BE2C (cell line): Measurements from ENCODE around the gene JAGN1.
"Not testable (repeated sequence)": the region's sequence is repeated elsewhere in the genome, so short reads cannot be mapped to it uniquely, and the experiment has no call there.

Experiments
- DNase-seq: peaks from one replicate; pipeline ENCODE4 v3.0.0-alpha.2; 2020
- H3K27me3 ChIP-seq: fragments of 250-450 bp; sonication (Bioruptor Pico); 2 replicates; pipeline ENCODE4 v1.5.1; 2020; ENCODE audit warnings: mild to moderate bottlenecking
- H3K36me3 ChIP-seq: fragments of 250-450 bp; sonication (Bioruptor Pico); 2 replicates; pipeline ENCODE4 v1.5.1; 2020; ENCODE audit warnings: mild to moderate bottlenecking
- H3K4me1 ChIP-seq: fragments of 250-450 bp; sonication (Bioruptor Pico); 2 replicates; pipeline ENCODE4 v1.5.1; 2020
- H3K4me3 ChIP-seq: 2 replicates; pipeline ENCODE4 v1.5.1; 2011; ENCODE audit warnings: low read depth, low read length
- H3K9me3 ChIP-seq: fragments of 250-450 bp; sonication (Bioruptor Pico); 2 replicates; pipeline ENCODE4 v1.5.1; 2020
- CTCF ChIP-seq: IDR thresholded peaks from 2 replicates; pipeline ENCODE4 v1.5.1; 2012; ENCODE audit warnings: mild to moderate bottlenecking, low read depth, low read length

Gene JAGN1

DNA sequence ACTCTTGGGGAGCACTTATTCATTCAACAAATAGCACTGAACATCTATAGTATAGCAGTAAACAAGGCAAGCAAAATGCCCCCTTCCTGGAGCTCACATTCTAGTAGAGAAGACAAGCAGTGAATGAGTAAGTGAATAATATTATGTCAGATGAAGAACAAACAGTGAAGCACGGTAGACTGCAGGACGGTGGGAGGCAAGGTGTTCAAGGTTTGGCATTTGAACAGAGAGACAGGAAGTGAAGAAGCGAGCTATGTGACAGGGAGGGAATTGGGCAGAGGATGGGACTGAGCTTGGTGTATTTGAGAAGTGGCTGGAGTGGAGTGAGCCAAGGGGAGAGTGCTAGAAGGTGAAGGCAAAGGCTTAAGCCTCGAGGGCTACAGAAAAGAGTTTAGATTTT lies 44.6 kb downstream of the JAGN1 start:
- no peak for TF ChIP-seq CTCF
- H3K4me1 ChIP-seq = no peaks in the 10 kb centered on the region; the same call in 1 of the 2 replicates
- H3K4me3 ChIP-seq = no peak overlapping the region
- H3K9me3 ChIP-seq = no peaks in the 10 kb centered on the region
- no peak for DNase-seq
- no peaks in the 10 kb centered on the region for H3K27me3 ChIP-seq
- H3K36me3 ChIP-seq = no peaks in the 10 kb centered on the region

GRCh38 chr3:9935966-9936510 lies 45.6 kb downstream of the JAGN1 start:
- Histone ChIP-seq H3K4me1 (no peaks in the 10 kb centered on the region; the same call in 1 of the 2 replicates), H3K4me3 (no peak overlapping the region), H3K36me3 (no peaks in the 10 kb centered on the region), H3K9me3 (no peaks in the 10 kb centered on the region), H3K27me3 (no peaks in the 10 kb centered on the region)
- DNase-seq = no peak
- TF ChIP-seq CTCF = no peak

DNA sequence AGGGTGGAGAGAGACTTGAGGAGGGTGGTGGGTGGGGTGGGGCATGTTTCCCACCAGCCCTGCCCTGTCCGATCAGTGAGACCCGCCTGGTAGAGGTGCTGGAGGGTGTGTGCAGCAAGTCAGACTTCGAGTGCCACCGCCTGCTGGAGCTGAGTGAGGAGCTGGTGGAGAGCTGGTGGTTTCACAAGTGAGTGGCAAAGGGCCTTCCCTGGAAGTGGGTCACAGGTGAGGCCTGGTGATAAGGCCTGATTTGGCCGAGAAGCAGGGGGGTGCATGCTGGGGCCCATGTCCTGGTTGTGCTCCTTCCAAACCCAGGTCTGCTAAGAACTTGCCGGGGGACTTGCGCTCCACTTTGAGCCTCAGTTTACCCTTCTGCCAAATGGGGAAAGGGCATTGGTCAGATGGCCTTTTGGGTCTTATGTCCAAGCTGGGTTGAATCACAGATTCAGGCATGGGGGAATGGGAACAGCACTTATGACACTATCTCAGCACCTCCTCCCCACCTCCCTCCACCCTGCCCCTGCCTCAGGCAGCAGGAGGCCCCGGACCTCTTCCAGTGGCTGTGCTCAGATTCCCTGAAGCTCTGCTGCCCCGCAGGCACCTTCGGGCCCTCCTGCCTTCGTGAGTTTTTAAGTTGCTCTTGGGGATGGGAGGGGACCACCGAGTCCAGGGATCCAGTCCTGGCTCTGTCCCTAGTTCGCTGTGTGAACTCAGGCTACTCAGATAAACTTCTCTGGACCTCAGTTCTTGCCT lies 47.3 kb downstream of the JAGN1 start:
- TF ChIP-seq CTCF = no peak
- DNase-seq = no peak
- Histone ChIP-seq H3K36me3 (no peaks in the 10 kb centered on the region), H3K4me3 (no peak overlapping the region), H3K4me1 (no peaks in the 10 kb centered on the region; the same call in 1 of the 2 replicates), H3K27me3 (no peaks in the 10 kb centered on the region), H3K9me3 (no peaks in the 10 kb centered on the region)

- no peak overlapping the region for H3K4me3 ChIP-seq
- TF ChIP-seq CTCF = no peak
- H3K27me3 ChIP-seq = no peaks in the 10 kb centered on the region
- no peak for DNase-seq
- no peaks in the 10 kb centered on the region for H3K4me1 ChIP-seq
- H3K36me3 ChIP-seq = no peaks in the 10 kb centered on the region
- H3K9me3 ChIP-seq = no peaks in the 10 kb centered on the region
Observed at GRCh38 chr3:9938966-9939365, 48.6 kb downstream of the JAGN1 start.

- not testable (repeated sequence) for H3K4me3 ChIP-seq, H3K27me3 ChIP-seq, H3K36me3 ChIP-seq, H3K9me3 ChIP-seq, H3K4me1 ChIP-seq, DNase-seq
Observed at GRCh38 chr3:9939906-9940305, 49.5 kb downstream of the JAGN1 start.

GRCh38 chr3:9940746-9941145 lies 50.3 kb downstream of the JAGN1 start:
- no peaks in the 10 kb centered on the region for H3K36me3 ChIP-seq
- H3K9me3 ChIP-seq = no peaks in the 10 kb centered on the region
- no peaks in the 10 kb centered on the region for H3K27me3 ChIP-seq
- no peaks in the 10 kb centered on the region for H3K4me1 ChIP-seq
- no peak overlapping the region for H3K4me3 ChIP-seq
- DNase-seq = no peak
- TF ChIP-seq CTCF = no peak
